Mucosa of rectum (tissue), 2 donors: ENCODE results near the gene PATJ.
A peak's percentile ranks its signal among the peaks of the same experiment; 100 is the strongest.
"Not testable (repeated sequence)": the region's sequence is repeated elsewhere in the genome, so short reads cannot be mapped to it uniquely, and the experiment has no call there.

Experiments used
- H3K27ac ChIP-seq, 2 donors: one replicate each; pipeline ENCODE4 v1.7.0; 2013; ENCODE audit warnings: inconsistent platforms in 2 of 2, low read depth in 2 of 2, low read length in 2 of 2
- H3K27me3 ChIP-seq, 2 donors: one replicate each; pipeline ENCODE4 v1.7.0; 2013; ENCODE audit warnings: low read length in 2 of 2; ENCODE audit not compliant: control insufficient read depth in 2 of 2, insufficient read depth in 2 of 2
- H3K36me3 ChIP-seq, 2 donors: one replicate each; pipeline ENCODE4 v1.7.0; 2013; ENCODE audit warnings: low read length in 2 of 2; ENCODE audit not compliant: control insufficient read depth in 2 of 2, insufficient read depth in 2 of 2
- H3K4me1 ChIP-seq, 2 donors: one replicate each; pipeline ENCODE4 v1.7.0; 2013; ENCODE audit warnings: low read length in 2 of 2, mild to moderate bottlenecking in 1 of 2; ENCODE audit not compliant: control insufficient read depth in 2 of 2, insufficient read depth in 2 of 2
- H3K4me3 ChIP-seq, 2 donors: one replicate each; pipeline ENCODE4 v1.7.0; 2013; ENCODE audit warnings: low read length in 2 of 2
- H3K9ac ChIP-seq, 2 donors: one replicate each; pipeline ENCODE4 v1.7.0; 2013; ENCODE audit warnings: low read length in 2 of 2, low read depth in 1 of 2, mild to moderate bottlenecking in 1 of 2
- H3K9me3 ChIP-seq, 2 donors: one replicate each; pipeline ENCODE4 v1.7.0; 2013; ENCODE audit warnings: low read length in 2 of 2; ENCODE audit not compliant: control insufficient read depth in 2 of 2
- donor health status: healthy.
- donor health status: Normal muscosa, but diverticular disease.

PATJ gene

GRCh38 chr1:62175568-62176179, 433.4 kb downstream of the PATJ start:
- peaks cover 3 to 4% of the 10 kb centered on the region in 2 donors for H3K4me1 ChIP-seq
- no peak overlapping the region for H3K9ac ChIP-seq
- no peak overlapping the region for H3K27ac ChIP-seq
- H3K4me3 ChIP-seq, result no peak overlapping the region
- H3K27me3 ChIP-seq, result no peaks in the 10 kb centered on the region
- H3K36me3 ChIP-seq, result no peaks in the 10 kb centered on the region
- H3K9me3 ChIP-seq, result no peaks in the 10 kb centered on the region

DNA sequence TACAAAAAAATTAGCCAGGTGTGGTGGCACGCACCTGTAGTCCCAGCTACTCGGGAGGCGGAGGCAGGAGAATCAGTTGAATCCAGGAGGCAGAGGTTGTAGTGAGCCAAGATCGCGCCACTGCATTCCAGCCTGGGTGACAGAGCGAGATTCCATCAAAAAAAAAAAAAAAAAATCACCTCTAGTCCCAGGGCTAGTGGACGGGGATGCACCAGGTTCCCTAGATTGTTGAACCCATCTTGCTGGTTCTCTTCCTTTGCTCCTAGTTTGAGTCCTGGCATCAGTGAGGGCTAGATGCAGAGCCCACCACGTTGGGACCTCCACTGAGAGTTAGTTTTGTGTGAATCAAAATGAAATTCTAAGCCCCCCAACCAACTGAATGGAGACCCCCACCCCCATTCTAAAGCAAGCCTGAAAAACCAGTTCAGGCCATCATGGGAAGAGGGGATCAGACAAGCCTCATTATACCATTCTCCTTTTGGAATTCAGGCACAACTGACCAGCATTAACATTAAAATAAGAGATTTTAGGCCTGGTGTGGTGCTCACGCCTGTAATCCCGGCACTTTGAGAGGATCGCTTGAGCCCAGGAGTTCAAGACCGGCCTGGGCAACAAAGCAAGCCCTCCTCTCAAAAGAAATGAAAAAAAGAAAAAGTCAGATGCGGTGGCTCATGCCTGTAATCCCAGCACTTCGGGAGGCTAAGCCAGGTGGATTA, 434.5 kb downstream of the PATJ start:
- no peaks in the 10 kb centered on the region for H3K27me3 ChIP-seq
- H3K27ac ChIP-seq, result no peak overlapping the region
- H3K36me3 ChIP-seq, result no peaks in the 10 kb centered on the region
- H3K4me3 ChIP-seq, result no peak overlapping the region
- H3K4me1 ChIP-seq, result peaks cover 3 to 7% of the 10 kb centered on the region in 2 donors
- no peak overlapping the region for H3K9ac ChIP-seq
- H3K9me3 ChIP-seq, result no peaks in the 10 kb centered on the region

- no peaks in the 10 kb centered on the region for H3K9me3 ChIP-seq
- no peak overlapping the region for H3K9ac ChIP-seq
- no peaks in the 10 kb centered on the region for H3K27me3 ChIP-seq
- no peak overlapping the region for H3K4me3 ChIP-seq
- H3K27ac ChIP-seq, result no peak overlapping the region
- H3K4me1 ChIP-seq, result peaks cover 3 to 7% of the 10 kb centered on the region in 2 donors
- no peaks in the 10 kb centered on the region for H3K36me3 ChIP-seq
Measured at GRCh38 chr1:62177621-62178020, 435.3 kb downstream of the PATJ start.

DNA sequence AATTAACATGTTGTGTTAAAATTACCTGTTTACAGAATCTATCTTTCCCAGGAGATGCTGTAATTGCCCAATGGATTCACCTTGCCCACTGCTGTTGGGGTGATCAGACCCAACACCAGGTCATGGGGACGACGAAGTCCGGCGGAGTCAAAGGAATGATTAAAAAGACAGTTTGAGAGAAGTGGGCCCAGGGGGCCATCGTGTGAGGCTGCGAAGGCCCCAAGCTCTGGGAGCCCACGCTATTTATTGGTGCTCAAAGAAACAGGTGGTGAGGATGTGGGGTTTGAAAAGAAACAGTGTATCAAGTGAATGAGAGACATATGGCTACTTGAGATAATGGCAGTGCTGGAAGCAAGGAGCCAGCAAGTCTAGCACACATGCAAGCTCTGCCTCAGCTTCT, 436.1 kb downstream of the PATJ start:
- H3K9ac ChIP-seq, result no peak overlapping the region
- H3K36me3 ChIP-seq, result no peaks in the 10 kb centered on the region
- H3K27ac ChIP-seq, result no peak overlapping the region
- H3K4me3 ChIP-seq, result no peak overlapping the region
- no peaks in the 10 kb centered on the region for H3K27me3 ChIP-seq
- H3K9me3 ChIP-seq, result no peaks in the 10 kb centered on the region
- peaks cover 3 to 13% of the 10 kb centered on the region in 2 donors for H3K4me1 ChIP-seq

DNA sequence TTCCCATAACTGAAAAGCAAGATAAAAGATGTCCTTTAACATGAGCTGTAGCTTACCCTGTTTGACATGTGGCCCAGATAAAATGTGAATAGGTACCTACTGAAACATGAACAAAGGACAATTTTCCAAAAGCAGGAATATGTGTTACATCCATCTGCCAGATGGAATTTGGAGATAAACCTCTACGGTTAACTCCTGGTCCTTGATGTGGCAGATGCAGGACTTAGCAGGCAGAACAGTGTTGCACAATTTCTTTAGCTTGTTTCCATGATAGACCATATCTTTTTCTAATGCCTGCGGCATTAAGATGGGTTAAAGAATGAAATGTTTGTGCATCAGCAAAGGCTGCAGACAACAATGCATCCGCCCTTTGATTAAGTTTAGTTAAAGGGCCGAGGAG, 437.8 kb downstream of the PATJ start:
- not testable (repeated sequence) for H3K9me3 ChIP-seq, H3K9ac ChIP-seq, H3K27me3 ChIP-seq, H3K4me3 ChIP-seq, H3K27ac ChIP-seq, H3K36me3 ChIP-seq
- peaks cover 3 to 13% of the 10 kb centered on the region in 2 donors for H3K4me1 ChIP-seq

GRCh38 chr1:62180639-62181038, 438.4 kb downstream of the PATJ start:
- Histone ChIP-seq H3K4me3 (no peak overlapping the region), H3K9me3 (no peaks in the 10 kb centered on the region), H3K36me3 (no peaks in the 10 kb centered on the region), H3K27me3 (no peaks in the 10 kb centered on the region), H3K4me1 (peaks cover 3 to 13% of the 10 kb centered on the region in 2 donors), H3K27ac (no peak overlapping the region), H3K9ac (no peak overlapping the region)

- Histone ChIP-seq H3K4me1 (peaks cover 3 to 13% of the 10 kb centered on the region in 2 donors), H3K4me3 (no peak overlapping the region), H3K9me3 (no peaks in the 10 kb centered on the region), H3K9ac (no peak overlapping the region), H3K27me3 (no peaks in the 10 kb centered on the region), H3K36me3 (no peaks in the 10 kb centered on the region), H3K27ac (peak overlapping the region; percentile 27 to 56)
Measured at GRCh38 chr1:62181532-62181931, 439.3 kb downstream of the PATJ start.

- peak overlapping the region in 1 of 2 donors; percentile 42 for H3K27ac ChIP-seq
- H3K9ac ChIP-seq, result peak overlapping the region in 1 of 2 donors; percentile 10
- not testable (repeated sequence) for H3K9me3 ChIP-seq
Measured at GRCh38 chr1:62182157-62182556, 439.9 kb downstream of the PATJ start.

DNA sequence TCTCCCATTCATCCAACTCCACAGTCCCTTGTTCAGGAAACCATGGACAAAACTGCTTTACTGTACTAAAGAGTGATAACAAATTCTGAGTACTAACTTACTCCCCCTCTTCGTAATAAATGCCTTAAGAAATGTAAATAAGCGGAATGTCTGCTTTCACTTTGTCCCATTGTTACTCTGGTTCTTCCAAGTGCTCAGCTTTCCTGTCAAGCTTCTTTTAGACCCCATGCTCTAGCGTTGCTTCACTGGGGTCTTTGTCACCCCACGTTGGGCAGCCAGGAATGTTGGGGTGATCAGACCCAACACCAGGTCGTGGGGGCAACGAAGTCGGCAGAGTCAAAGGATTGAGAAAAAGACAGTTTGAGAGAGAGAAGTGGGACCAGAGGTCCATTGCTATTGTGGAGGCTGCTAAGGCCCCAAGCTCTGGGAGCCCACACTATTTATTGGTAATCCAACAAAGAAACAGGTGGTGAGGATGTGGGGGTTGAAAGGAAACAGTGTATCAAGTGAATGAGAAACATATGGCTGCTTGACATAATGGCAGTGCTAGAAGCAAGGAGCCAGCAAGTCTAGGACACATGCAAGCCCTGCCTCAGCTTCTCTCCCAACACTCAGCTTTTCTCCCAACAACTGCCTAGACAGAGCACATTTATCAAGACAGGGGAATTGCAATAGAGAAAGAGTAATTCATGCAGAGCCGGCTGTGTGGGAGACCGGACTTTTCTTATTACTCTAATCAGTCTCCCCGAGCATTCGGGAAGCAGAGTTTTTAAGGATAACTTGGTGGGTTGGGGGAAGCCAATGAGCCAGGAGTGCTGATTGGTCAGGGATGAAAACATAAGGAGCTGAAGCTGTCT, 441.1 kb downstream of the PATJ start:
- H3K9me3 ChIP-seq, H3K4me3 ChIP-seq, H3K27ac ChIP-seq, H3K27me3 ChIP-seq, H3K9ac ChIP-seq, H3K36me3 ChIP-seq: not testable (repeated sequence)
- H3K4me1 ChIP-seq, result peaks cover 3 to 13% of the 10 kb centered on the region in 2 donors

More at GRCh38 chr1:62182157-62182556, 439.9 kb downstream of the PATJ start:
- H3K4me1 ChIP-seq, result peaks cover 3 to 13% of the 10 kb centered on the region in 2 donors
- H3K4me3 ChIP-seq, result peak overlapping the region in 1 of 2 donors; percentile 33
- not testable (repeated sequence) for H3K36me3 ChIP-seq, H3K27me3 ChIP-seq

DNA sequence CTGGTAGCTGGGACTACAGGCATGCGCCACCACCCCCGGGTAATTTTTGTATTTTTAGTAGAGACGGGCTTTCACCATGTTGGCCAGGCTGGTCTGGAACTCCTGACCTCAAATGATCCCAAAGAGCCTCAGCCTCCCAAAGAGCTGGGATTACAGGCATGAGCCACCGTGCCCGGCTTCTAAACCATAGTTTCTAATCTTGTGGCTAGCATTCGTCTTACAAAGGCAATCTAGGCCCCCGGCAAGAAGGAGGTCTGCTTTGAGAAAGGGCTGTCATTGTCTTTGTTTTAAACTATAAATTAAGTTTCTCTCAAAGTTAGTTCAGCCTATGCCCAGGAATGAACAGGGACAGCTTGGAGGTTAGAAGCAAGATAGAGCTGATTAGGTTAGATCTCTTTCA, 442.1 kb downstream of the PATJ start:
- Histone ChIP-seq H3K27ac (no peak overlapping the region), H3K9ac (no peak overlapping the region), H3K27me3 (no peaks in the 10 kb centered on the region), H3K4me3 (no peak overlapping the region), H3K36me3 (no peaks in the 10 kb centered on the region), H3K4me1 (peaks cover 3 to 13% of the 10 kb centered on the region in 2 donors), H3K9me3 (no peaks in the 10 kb centered on the region)
